GM04503 (cell line): ENCODE data around the gene TSPAN5.

Experiments used
- DNase-seq: peaks from one replicate; pipeline ENCODE4 v3.0.0-alpha.2; 2012; ENCODE audit warnings: low read depth

Gene TSPAN5

DNA sequence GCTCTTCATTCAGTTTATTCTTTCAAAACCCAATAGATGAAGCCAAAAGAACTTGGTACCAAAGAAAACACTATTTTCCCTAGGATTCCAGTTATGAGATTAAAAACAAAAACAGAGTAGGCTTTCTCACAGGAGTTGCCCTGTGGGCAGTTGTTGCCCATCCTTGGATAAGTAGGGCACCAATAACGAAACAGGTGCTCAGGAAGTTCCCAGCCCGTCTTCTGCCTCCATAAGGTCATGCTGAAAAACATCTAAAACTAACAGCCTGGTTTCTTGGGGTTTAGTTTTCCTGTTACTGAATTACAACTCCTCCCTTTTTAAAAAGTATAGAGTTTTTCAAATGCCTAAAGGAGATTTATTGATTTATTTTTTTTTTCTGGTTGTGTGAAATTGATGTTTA, 14.7 kb downstream of the TSPAN5 start:
- DNase-seq = no peak

DNA sequence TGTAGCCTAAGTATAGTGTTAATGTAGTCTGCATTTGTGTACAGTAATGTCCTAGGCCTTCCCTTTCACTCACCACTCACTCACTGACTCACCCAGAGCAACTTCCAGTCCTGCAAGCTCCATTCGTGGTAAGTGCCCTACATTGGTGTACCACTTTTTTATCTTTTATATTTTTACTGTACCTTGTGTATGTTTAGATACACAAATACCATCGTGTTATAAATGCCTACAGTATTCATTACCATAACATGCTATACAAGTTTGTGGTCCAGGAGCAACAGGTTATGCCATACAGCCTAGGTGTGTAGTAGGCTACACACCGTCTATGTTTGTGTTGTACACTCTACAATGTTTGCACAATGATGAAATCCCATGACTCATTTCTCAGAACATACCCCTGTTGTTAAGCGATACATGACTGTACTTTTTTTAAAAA, 15.4 kb downstream of the TSPAN5 start:
- DNase-seq = no peak

DNA sequence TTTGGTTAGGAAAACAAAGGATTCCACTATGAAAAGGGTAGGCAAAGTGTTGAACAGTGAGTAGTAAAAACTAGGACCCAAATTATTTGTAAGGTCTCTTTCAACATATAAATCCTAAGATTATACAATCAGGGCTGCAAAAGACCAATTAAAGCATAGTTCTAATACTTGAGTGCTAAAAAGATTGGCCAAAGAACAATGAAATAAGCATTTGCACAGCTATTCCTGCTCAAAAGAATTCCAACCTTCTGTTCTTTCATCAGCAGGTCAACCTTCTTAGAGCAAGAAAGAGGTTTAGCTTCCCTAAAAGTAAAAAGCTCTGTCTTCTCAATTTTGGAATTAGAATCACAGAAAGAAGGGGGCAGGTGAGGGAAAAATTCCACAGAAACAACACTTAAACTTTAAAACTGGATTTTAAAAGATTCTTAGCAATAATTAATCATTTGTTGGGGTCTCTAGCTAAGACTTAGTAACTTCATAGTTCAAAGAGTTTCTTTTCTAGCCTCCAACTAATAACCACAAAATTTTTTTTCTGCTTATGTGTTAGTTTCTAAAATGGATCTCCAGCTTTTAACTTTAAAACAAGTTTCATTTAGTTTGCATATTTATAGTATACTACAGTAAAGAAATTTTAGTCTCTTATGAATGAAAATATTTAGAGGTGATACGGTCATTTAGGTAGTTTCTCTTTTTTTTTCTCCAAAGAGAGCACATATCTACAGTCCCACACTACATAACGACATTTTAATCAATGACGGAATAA, 16.3 kb downstream of the TSPAN5 start:
- DNase-seq = no peak

DNA sequence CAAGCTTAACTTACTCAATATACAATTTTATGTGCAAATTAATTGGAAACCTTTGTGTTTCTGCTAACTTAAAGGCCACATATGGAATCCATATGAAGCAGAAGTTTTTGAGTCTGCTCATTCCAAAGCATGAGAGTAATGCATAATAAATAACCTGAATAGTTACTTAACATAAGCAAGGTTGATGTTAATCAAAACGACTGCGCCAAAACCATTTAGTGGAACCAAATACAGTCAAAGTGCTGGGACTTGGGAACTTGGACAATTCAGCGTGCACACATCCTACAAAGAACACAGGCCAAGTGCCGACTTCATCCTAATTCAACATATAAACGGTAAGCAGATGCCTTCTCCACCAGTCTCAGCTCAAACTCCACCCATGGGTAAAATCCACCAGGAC, 17.0 kb downstream of the TSPAN5 start:
- DNase-seq = no peak

DNA sequence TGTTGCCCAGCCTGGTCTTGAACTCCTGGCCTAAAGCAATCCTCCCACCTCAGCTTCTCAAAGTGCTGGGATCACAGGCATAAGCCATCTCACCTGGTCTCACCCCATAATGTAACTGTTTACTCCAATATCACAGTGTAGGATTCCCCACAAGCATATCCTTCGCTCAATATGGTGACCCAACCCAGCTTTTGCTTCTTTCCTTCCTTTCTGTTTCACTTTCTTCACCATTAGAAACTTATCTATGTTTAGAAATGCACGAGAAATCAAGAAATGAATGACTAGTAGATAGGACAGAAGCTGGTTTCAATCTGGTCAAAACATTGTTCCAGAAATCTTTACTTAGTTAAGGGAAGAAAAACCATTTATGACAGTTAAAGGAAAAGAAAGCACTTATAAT, 18.9 kb downstream of the TSPAN5 start:
- no peak for DNase-seq

DNA sequence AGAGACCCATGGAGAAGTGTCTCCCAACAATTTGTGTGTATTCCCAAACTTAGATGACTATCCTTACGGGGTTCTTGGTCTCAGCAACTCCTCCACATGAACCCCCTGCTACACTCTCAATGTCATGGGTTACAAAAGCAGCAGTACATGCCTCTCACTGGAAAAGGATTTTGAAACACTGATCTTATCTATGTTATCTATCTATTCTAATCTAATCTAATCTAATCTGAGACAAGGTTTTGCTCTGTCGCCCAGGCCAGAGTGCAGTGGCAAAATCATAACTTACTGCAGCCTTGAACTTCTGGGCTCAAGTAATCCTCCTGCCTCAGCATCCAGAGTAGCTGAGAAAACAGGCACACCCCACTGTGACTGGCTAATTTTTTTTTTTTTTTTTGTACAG, 19.3 kb downstream of the TSPAN5 start:
- DNase-seq = no peak

DNA sequence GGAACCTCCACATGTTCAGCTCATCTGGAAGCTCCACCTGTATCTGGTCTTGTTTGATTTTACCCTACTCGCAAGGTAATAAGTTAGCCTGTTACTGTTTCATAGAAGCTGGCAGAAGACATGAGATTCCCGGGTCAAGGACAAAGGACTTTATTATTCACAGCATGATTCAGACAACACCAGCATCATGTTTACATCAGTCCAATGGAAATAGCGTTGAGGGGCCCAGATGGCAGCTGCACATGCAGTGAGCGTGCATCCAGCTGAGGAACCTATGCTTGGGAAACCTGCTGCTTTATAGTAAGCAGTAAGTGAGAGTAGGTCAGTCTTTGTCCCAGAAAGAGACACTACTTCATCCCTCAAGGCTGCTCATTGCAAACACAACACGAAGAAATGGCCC, 19.8 kb downstream of the TSPAN5 start:
- DNase-seq = no peak

DNA sequence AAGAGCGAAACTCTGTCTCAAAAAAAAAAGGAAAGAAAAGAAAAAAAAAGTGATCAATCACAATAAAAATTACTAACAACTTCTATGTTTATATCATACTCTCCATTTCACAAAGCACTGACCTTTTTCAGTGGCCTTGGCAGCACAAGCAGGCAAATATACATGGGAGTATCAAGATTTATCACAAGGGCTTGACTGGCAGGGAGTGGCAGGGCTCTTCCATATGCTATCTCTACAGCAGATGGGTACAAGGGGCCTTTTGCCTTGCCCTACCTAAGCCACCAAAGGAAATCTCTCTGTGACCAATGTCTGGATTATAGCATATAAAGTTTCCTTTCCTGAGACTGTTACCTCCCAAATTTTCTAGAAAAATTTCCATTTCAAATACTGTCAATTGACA, 24.4 kb downstream of the TSPAN5 start:
- no peak for DNase-seq

DNA sequence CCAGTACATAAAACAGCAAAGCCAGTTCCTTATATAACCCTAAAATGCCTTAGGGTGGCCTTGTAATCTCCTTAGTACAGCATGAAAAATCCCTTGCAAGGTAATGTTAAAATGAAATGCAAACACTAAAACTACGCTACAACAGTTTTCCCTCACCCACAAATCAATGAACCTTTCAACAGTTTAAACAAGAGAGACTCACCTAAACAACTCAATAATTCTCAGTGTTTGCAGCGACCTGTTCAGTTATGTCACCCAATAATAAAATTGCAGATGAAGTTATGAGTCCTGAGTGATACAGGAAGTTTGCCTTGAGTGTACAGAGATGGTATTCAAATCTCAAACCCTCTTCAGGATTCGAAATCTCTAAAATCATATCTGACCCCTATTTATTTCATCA, 25.3 kb downstream of the TSPAN5 start:
- no peak for DNase-seq

DNA sequence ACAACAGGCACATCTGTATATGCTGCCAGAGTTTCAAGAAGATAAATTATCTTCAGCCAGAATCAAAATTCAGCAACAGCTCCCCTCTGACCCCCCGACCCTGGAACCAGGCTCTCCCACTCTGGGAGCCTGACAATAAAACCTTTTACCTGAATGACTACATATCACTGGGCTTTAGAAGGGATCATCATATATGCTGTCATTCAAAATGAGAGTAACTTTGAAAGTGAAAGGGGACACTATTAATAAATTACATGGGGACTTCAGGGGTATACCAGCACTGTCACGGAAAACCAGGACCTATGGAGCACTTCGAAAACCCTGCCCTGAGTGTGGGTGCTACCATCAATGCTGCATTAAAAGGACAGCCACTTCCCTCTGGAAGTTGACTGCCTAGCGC, 26.2 kb downstream of the TSPAN5 start:
- DNase-seq = no peak

DNA sequence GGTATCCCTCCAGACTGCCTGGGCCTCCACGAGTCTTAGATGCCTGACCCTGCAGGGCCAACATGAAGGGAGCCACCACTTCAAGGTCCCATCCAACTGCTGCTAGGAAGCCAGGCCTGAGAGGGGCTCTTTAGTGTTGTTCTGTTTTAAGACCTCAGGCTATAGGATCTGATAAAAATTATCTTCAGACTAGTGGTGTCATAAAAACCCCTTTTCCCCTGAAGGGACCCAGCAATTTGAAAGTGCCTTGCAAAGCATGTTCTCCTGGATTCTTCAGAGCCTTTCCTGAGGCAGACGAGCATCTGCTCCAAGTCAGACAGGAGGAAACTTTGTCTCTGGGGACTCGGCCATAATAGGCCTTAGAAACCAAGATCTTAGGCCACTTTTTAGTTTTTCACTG, 26.9 kb downstream of the TSPAN5 start:
- DNase-seq = no peak

DNA sequence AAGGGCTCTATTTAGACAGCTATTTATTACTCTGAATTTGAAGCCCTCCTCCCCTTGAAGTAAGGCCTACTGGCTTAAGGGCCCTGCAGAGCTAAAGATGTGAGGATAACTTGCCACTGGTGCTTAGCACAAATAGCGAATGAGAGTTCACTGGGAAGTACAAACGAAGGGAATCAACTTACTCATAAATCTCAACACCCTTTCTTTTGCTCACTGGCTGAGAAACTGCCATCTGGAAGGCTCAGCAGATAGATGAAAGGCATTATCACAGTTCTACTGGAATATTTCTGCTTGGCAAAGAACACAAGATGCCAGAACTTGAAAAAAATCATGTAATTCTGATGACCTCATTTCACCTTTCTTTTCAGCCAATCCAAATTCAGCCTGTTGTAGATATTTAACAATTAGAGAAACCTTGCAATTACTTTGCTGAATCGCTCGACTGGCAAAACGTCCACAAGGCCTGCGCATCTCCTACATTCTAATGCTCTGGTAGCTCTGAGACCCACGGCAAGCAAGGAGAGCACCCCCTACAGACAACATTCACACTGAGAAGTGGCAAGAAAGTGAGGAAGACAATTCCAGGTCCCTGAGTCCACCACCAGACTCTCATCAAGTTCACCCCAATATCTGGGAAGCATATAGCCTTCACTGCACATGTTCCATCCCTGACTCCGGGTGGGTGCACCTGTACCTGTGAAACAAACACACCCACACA, 27.5 kb downstream of the TSPAN5 start:
- DNase-seq = no peak

DNA sequence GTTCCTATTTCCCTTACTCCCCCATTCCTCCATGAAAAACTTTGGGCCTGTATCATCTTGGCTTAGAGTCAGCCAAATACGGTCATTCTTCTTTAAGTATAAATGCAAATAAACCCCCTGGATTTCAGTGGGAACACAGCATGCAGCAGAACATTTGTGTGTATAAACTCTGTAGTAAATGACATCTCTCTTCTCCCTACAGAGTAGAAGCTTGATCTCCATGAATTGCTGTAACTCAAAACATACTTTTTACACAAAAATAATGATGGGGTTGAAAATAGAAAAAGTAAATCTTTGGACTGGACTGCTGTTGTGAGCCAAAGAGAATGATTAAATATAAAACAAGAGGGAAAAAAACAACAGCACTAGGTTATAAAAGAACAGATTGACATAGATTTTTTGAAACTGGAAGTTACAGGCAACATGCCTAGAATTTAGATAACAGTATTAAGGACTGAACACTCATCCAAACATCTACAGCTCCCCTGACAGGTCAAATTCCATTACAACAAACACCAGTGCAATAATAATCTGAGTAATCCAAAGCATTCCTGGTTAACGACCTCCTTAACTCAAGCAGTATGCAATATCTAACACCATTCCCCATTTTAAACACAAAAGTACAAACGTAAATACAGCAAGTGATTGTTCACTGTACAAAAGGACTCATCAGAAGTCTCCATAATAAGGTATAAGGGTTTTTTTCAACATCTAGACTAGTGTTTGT, 30.7 kb downstream of the TSPAN5 start:
- DNase-seq = peak; percentile 55

DNA sequence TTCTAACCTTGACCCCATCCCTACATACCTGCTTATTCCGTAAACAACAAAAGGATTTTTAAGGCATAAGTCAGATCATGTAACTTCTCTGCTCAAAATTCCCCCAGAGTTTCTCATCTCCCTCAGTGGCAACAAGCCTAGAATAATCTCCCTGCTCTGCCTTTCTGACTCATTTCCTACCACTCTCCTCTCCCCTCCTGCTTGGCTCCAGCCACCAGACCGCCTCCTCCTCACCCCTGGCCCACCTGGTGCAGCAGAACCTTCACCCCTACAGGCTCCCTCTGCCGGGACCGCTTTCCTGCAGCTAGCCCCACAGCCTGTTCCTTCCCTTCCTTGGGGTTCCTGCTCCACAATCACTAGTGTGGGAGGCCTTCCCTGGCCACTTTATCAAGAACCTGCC, 32.1 kb downstream of the TSPAN5 start:
- peak; percentile 63 for DNase-seq

DNA sequence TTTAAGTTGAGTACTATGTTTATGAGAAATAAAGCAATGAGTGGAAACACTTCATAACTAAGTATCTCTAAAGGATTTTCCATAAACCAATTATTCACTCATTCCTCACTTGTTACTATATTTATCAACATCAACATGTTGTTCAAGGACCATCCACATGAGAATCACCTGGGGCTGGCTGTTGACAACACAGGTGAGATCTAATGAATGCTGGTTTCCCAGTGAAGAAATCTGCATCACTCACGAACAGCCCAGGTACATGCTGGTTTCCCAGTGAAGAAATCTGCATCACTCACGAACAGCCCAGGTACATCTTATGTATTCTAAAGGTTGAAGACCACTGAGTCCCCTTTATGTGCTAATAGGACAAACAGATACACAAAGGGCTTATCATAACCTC, 32.5 kb downstream of the TSPAN5 start:
- no peak for DNase-seq

DNA sequence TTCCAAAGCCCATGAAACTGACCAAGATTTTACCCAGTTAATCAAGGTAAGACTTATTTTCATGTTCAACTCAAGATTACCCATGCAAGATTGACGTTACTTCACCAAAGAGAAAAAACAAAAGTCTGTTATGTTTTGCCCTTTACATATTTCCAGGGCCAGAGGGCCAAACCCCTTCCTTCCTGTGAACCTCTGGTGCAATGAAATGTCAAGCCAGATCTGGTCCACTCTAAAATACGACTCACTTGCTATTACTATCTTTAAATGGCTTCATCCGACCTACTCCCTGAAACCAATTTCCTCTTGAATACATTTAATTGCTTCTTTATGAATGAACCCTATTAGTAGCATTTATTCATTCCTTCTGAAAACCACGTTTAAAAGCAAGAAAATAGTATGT, 33.0 kb downstream of the TSPAN5 start:
- DNase-seq = no peak

DNA sequence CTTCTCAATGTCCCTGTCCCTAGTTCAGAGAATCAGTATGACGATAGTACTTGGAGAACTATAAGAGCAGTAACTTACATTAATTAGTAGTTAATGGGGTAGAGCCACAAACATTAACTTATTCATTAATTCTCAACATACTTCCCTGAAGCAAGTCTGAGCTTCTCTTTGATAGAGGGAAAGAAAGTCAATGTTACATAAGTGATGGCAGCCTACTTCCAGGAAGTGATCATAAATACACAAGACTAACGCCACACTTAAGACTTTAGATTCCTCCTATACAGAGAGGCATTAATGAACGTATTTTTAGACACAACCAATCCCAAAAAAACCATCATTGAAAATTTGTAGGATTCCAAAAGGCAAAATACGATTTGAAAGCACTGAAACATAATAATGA, 33.8 kb downstream of the TSPAN5 start:
- DNase-seq = no peak

DNA sequence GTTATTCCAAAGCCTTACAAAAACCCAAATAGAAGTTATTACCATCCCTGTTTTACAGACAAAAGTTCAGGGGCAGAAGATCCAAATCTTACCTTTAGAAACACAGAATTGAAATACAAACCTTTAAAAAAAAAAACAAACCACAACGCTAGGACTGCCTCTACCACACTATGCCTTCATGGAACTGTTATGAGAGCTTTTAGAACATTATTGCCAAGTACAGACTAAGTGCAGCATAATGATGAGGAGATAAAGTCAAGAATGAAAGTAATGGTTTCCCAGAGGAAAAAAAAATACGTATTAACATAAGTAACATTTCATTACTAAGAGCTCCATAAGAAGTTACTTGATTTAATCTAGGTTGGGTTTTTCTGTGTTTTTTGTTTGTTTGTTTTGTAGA, 34.3 kb downstream of the TSPAN5 start:
- DNase-seq = no peak

DNA sequence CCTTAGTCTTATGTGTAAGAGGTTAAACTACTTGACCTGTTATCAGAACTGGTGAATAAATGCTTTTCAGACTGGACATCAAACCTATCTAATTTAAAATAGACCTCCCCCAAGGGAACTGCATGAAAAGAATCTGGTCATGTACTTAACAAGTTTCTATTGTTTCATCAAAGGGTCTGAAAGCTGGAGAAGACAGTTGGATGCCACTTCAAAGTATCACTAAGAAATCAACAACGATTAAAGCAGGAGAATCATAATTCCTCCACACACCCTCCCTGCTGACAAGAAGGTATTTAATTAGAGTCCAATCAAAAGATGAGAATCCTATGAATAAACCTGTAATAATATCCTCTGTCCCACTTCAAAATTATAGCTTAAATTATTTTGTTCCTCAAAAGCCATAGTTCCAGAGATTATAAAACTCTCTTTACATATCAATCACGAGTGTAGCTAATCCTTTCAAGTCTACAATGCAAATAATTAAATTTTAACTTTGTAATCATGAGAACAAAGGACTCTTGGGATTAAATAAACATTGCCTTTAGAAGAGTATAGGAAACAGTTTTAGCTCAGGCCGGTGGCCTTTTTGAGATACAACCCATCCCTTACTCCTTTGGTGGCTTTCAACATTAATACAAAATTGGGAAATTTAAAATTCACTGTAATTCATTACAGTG, 35.1 kb downstream of the TSPAN5 start:
- no peak for DNase-seq

DNA sequence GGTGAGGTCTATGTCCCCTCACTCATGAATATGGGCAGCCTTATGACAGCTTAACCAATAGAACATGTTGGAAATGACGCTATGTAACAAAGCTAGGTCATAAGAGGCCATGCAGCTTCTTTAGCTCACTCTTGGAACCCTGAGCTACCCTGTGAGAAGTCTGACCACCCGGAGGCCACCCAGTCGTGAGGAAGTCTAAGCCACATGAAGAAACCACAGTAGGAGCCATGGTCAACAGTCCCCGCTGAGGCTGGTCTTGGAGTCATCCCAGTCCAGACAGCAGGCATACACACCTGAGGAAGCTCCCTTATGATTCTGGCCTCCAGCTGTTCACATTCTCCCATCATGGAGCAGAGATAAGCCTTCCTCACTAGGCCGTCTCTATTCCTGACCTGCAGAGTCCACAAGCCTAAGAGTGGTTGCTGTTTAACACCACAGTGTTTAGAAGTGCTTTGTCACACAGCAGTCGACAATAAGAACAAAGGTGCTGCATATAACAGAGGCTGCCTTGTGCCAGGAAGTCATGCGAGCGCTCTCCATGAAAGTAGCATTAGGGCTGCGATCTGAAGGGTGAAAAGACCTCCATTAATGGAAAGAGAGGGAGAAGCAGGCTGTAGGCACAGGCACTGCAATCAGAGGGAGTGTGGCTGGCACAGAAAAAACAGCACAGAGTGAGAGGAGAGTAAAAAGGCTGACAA, 38.2 kb downstream of the TSPAN5 start:
- no peak for DNase-seq

DNA sequence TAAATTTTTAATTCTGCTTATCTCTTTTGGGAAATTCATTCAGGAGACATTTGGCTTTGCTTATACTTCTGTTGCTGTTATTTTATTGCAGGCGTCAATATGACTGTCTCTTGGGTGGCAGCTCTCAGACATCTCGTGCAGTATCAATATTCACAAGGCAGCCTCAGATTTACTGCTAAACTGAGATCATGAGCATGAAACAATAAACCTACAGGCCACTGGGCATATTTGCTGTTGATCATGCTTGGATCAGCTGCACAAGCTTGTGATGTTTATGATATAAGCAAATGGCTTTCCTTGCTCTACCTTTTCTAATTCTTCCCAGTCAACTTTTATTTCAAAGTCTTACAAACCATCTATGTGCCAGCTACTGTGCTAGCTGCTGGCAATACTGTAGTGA, 39.2 kb downstream of the TSPAN5 start:
- no peak for DNase-seq

DNA sequence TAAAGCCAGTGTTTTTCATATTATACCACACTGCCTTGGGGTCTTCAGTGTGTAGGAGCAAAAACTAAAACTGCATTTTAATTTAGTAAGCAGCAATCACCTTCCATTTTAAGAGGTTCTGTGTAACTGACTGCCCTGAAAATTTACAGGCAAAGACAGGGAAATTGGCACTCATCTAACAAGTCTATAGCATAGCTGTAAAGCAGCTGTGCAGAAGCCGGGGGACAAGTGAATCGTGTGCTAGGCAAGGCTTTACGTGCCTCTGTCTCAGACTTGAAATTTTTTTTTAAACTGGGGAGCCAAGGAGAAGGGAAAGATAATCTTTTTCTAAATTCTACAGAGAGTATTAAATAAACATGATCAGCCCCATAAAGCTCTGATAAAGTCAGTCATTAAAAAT, 39.7 kb downstream of the TSPAN5 start:
- no peak for DNase-seq
